ENCODE results near the gene DIS3L. TPM values are rescaled to one million over a fixed set of nuclear protein-coding genes. Genes with fewer than 3 reads are reported as not detected.

DIS3L gene
- total RNA-seq (2022; extraction: Qiagen RNA extraction; ENCODE audit: low read depth) = 31.8 to 37.6 TPM (median 35.4 TPM) in 5 replicates

GRCh38 chr15:66293419-66294156 lies at the start of gene DIS3L:
Gene DIS3L (plus strand): TSS chr15:66293568. CDS start chr15:66293597, 29 bp downstream.

GRCh38 chr15:66253418-66254088 lies 39.8 kb upstream of the DIS3L start, which contains the start of gene MEGF11:
Gene MEGF11 (minus strand): TSS chr15:66253750. CDS start chr15:66128403, 125,347 bp downstream.

GRCh38 chr15:66356359-66357236 lies 63.2 kb downstream of the DIS3L start, which contains the start of gene TIPIN:
Gene TIPIN (minus strand): TSS chr15:66356685. CDS start chr15:66352947, 3,738 bp downstream.

Other genes starting within 250 kb of the DIS3L start
- 0.11 to 0.74 TPM (median 0.49 TPM) in 5 replicates for gene MEGF11, start 39.8 kb upstream of the DIS3L start, total RNA-seq (2022; extraction: Qiagen RNA extraction; ENCODE audit: low read depth)
- gene TIPIN, start 63.1 kb downstream of the DIS3L start, total RNA-seq (2022; extraction: Qiagen RNA extraction; ENCODE audit: low read depth) = 27.0 to 29.7 TPM (median 28.0 TPM) in 5 replicates
- gene MAP2K1, start 93.3 kb downstream of the DIS3L start, total RNA-seq (2022; extraction: Qiagen RNA extraction; ENCODE audit: low read depth) = 66.9 to 114 TPM (median 103 TPM) in 5 replicates
- 43.8 to 62.1 TPM (median 51.5 TPM) in 5 replicates for gene SNAPC5, start 204.2 kb downstream of the DIS3L start, total RNA-seq (2022; extraction: Qiagen RNA extraction; ENCODE audit: low read depth)
- gene RPL4, start 211.3 kb downstream of the DIS3L start, total RNA-seq (2022; extraction: Qiagen RNA extraction; ENCODE audit: low read depth) = 5,234 to 6,607 TPM (median 5,532 TPM) in 5 replicates
- 29.5 to 46.6 TPM (median 39.2 TPM) in 5 replicates for gene ZWILCH, start 211.8 kb downstream of the DIS3L start, total RNA-seq (2022; extraction: Qiagen RNA extraction; ENCODE audit: low read depth)

Data from A549 treated with DMSO at 1 μM for 4 hours (cell line).